PC-9 (cell line): ENCODE data around the gene MAPKBP1. TPM values are rescaled to one million over a fixed set of nuclear protein-coding genes. Genes with fewer than 3 reads are reported as not detected.

Source experiments
- BruUV-seq: library from RNA; stranded (reverse); fragments of 400-500 nt; replicated peaks from 2 replicates; lab custom pipeline; 2021; lab: Mats Ljungman, UMichigan
- CTCF ChIA-PET: fragments of 300-600 bp; sonication (Branson Sonifier 250); formaldehyde crosslinking; loops from one replicate; lab custom pipeline; 2022; ENCODE audit warnings: antibody characterized with exemption; lab: Charles Lee
- POLR2A ChIA-PET: fragments of 300-600 bp; sonication (Branson Sonifier 250); formaldehyde crosslinking; loops from one replicate; lab custom pipeline; 2022; ENCODE audit warnings: antibody characterized with exemption; ENCODE audit not compliant: unreplicated experiment; lab: Charles Lee
- DNase-seq, 2 experiments: peaks; one replicate each; pipeline versions ENCODE4 v3.0.0 to v3.0.0-alpha.2; 2015 to 2022; ENCODE audit warnings: mixed read lengths in 1 of 2
- H2AFZ ChIP-seq: fragments of 200-600 bp; sonication (generic); 2 replicates; pipeline ENCODE4 v1.8.1; 2017; ENCODE audit warnings: antibody characterized with exemption
- H3F3A ChIP-seq: fragments of 200-600 bp; sonication (generic); 2 replicates; pipeline ENCODE4 v1.8.1; 2017; ENCODE audit warnings: antibody characterized with exemption, mild to moderate bottlenecking, low read depth; ENCODE audit not compliant: insufficient read depth
- H3K27ac ChIP-seq: fragments of 200-600 bp; sonication (generic); 2 replicates; pipeline ENCODE4 v1.6.1; 2016; ENCODE audit warnings: mixed run types
- H3K27me3 ChIP-seq: fragments of 200-600 bp; sonication (generic); 2 replicates; pipeline ENCODE4 v1.6.1; 2016; ENCODE audit warnings: low read depth, mixed run types; ENCODE audit not compliant: insufficient read depth
- H3K36me3 ChIP-seq: fragments of 200-600 bp; sonication (generic); 2 replicates; pipeline ENCODE4 v1.6.1; 2016; ENCODE audit warnings: low read depth, mixed run types
- H3K4me1 ChIP-seq: fragments of 200-600 bp; sonication (generic); replicated peaks from 2 replicates; pipeline ENCODE4 v1.6.1; 2016; ENCODE audit warnings: mixed run types; ENCODE audit not compliant: insufficient read depth
- H3K4me2 ChIP-seq: fragments of 200-600 bp; sonication (generic); 2 replicates; pipeline ENCODE4 v1.6.1; 2017; ENCODE audit warnings: mixed run types
- H3K4me3 ChIP-seq: fragments of 200-600 bp; sonication (generic); 2 replicates; pipeline ENCODE4 v1.6.1; 2016; ENCODE audit warnings: mixed run types
- H3K79me2 ChIP-seq: fragments of 200-600 bp; sonication (generic); 2 replicates; pipeline ENCODE4 v1.6.1; 2017; ENCODE audit warnings: low read depth, mixed run types
- H3K9me2 ChIP-seq: fragments of 200-600 bp; sonication (generic); 2 replicates; pipeline ENCODE4 v1.8.1; 2017; ENCODE audit warnings: mild to moderate bottlenecking; ENCODE audit not compliant: insufficient read depth
- H3K9me3 ChIP-seq: fragments of 200-600 bp; sonication (generic); 2 replicates; pipeline ENCODE4 v1.8.1; 2016; ENCODE audit warnings: low read depth; ENCODE audit not compliant: insufficient read depth
- H4K20me1 ChIP-seq: fragments of 200-600 bp; sonication (generic); 2 replicates; pipeline ENCODE4 v1.8.1; 2017; ENCODE audit not compliant: insufficient read depth
- CTCF ChIP-seq: fragments of 200-600 bp; sonication (generic); conservative IDR thresholded peaks from 2 replicates; pipeline ENCODE4 v1.6.1; 2017; ENCODE audit warnings: mixed run types, antibody characterized with exemption, mild to moderate bottlenecking, moderate library complexity
- EZH2 ChIP-seq: fragments of 200-600 bp; sonication (generic); IDR thresholded peaks from 2 replicates; pipeline ENCODE4 v1.8.0; 2017; ENCODE audit warnings: antibody characterized with exemption, low read depth
- intact Hi-C: fragments of 100-400 bp; cut with micrococcal nuclease; formaldehyde crosslinking; loops from one replicate; pipeline ENCODE4 v1.10.0; 2022; ENCODE audit not compliant: unreplicated experiment
- total RNA-seq: library from RNA; stranded (reverse); gene quantifications from 2 replicates; pipeline ENCODE4 v1.2.3, GENCODE V29; 2021

Gene MAPKBP1
- total RNA-seq, 1 experiment from 2014 or later = 22.9 TPM

- DNase-seq = no peak
- Histone ChIP-seq H2AFZ (no peak overlapping the region), H3K9me2 (no peaks in the 10 kb centered on the region), H3K27me3 (no peaks in the 10 kb centered on the region), H4K20me1 (no peaks in the 10 kb centered on the region), H3K4me1 (no peaks in the 10 kb centered on the region), H3K27ac (no peak overlapping the region), H3K9me3 (no peaks in the 10 kb centered on the region), H3F3A (no peaks in the 10 kb centered on the region), H3K4me3 (no peak overlapping the region), H3K79me2 (no peaks in the 10 kb centered on the region), H3K36me3 (no peaks in the 10 kb centered on the region), H3K4me2 (no peak overlapping the region)
- CTCF ChIA-PET = no interaction called here
- TF ChIP-seq CTCF = no peak
- no peak for TF ChIP-seq EZH2
- POLR2A ChIA-PET = no interaction called here
- BruUV-seq = no TSS peak
- intact Hi-C loops = no loop called here
Measured at GRCh38 chr15:41849204-41849603, 74.9 kb downstream of the MAPKBP1 start.

- Histone ChIP-seq H3K9me2 (no peaks in the 10 kb centered on the region), H3F3A (no peaks in the 10 kb centered on the region), H3K36me3 (no peaks in the 10 kb centered on the region), H3K4me2 (no peak overlapping the region), H3K27ac (no peak overlapping the region), H3K4me3 (no peak overlapping the region), H4K20me1 (no peaks in the 10 kb centered on the region), H3K4me1 (no peaks in the 10 kb centered on the region), H3K27me3 (no peaks in the 10 kb centered on the region), H3K79me2 (no peaks in the 10 kb centered on the region), H2AFZ (no peak overlapping the region), H3K9me3 (no peaks in the 10 kb centered on the region)
- BruUV-seq = no TSS peak
- CTCF ChIA-PET = no interaction called here
- POLR2A ChIA-PET = no interaction called here
- no peak for DNase-seq
- intact Hi-C loops = no loop called here
- TF ChIP-seq CTCF (no peak), EZH2 (no peak)
Measured at GRCh38 chr15:41849861-41850260, 75.6 kb downstream of the MAPKBP1 start.

GRCh38 chr15:41850482-41851166, 76.3 kb downstream of the MAPKBP1 start:
- Histone ChIP-seq H3K36me3 (no peaks in the 10 kb centered on the region), H3K4me1 (no peaks in the 10 kb centered on the region), H3K79me2 (no peaks in the 10 kb centered on the region), H3K4me3 (no peak overlapping the region), H3K27ac (no peak overlapping the region), H2AFZ (no peak overlapping the region), H3F3A (no peaks in the 10 kb centered on the region), H3K9me3 (no peaks in the 10 kb centered on the region), H3K9me2 (no peaks in the 10 kb centered on the region), H3K4me2 (no peak overlapping the region), H4K20me1 (no peaks in the 10 kb centered on the region), H3K27me3 (no peaks in the 10 kb centered on the region)
- intact Hi-C loops = no loop called here
- no TSS peak for BruUV-seq
- CTCF ChIA-PET = interaction anchor here (0.6 kb wide), 1 partner anchor 1805 kb away, joined by 3 read pairs; no protein-coding TSS in a partner anchor
- DNase-seq = no peak
- no peak for TF ChIP-seq CTCF
- TF ChIP-seq EZH2 = no peak
- POLR2A ChIA-PET = interaction anchor here (1.4 kb wide), 1 partner anchor 12 kb away, joined by 7 read pairs; the partner anchor contains the start of gene PLA2G4B
